T-helper 2 cell (primary cell): Measurements from ENCODE around the gene CCNY.

ENCODE experiments used
- DNase-seq, 5 experiments: peaks; one replicate each; pipeline versions ENCODE4 v3.0.0 to v3.0.0-alpha.2; 2012 to 2022

The CCNY gene

DNA sequence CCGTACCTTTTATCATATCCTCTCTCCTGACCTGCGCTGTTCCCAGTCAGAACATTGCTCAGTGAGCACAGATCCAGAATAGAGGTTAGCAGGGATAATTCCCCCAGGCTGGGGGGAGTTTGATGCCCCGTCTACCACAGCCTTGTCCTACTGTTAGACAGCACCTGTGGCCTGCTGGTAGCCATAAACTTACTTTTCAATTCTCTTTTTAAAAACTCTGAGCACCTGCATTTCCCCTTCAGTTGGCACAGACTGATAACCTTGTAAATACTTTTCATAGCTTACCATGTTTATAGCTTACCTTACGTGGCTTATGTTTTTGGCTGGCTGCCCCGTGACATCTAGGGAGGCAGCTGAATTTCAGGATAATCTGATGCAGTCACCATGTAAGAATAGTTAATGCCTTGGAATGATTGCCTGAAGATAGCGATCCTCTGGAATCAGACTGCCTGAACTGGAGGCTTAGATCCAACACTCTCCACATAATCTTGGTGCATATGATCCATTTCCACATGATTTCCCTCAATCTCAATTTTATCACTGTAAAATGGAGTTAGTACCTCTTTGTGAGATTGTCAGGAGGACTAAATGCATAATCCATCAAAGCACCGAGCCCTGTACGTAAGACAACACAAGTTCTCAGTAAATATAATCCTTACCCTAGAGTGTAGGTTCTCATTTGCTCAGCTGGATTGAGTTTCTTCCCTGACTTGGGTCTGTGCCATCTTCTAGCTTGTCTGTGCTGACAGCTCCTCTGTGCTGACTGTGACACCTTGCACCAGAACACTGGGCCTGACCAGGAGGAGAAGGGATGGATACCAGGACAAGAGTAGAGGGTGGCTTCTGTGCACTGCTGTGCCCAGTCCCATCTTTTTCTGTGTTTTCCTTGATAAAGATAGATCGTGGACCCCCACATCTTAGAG is 157.1 kb downstream of the CCNY start:
- no peak for DNase-seq

DNA sequence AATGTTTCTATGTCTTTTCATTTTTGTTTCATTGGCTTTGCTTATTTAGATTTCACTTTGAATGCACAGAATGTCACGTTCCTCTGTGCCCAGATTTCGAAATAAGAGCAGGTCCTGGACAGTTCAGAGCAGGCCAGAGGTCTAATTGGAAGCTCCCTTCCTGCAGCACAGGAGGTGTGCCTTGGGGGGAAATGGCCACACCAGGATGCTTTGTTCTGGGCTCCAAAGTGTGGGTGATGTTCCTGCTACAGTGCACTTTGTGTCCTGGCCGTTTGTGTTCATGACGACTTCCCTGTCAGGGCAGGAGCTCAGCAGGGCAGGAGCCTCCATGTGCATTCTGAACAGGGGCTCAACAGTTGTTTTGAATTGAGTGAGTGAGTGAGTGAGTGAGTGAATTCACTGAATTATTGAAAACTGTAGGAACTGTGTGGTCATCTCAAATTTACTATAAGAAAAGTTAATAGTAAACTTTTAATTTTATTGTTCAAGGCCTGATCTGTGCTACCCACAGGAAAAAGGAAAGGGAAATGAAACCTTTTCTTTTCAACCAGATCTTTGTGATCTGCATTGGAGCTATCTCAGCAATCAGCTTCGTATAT is 159.3 kb downstream of the CCNY start:
- no peak for DNase-seq

DNA sequence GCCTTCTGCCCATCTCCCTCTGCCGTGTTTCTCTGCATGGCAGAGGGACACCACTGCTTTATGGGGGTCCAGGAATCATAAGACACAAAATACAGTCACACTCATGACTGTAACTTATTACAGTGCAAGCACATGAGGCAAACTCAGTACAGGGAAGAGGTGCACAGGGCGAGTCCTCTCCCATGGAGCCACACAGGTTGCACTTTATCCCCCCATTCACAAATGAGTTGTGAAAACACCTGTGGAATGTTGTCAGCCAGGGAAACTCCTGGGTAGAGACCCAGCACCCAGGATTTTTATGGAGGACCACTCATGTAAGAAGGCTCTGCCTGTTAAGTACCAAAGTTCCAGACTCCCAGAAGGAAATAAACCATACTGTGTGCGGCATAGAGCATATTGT is 161.6 kb downstream of the CCNY start:
- DNase-seq: no peak

DNA sequence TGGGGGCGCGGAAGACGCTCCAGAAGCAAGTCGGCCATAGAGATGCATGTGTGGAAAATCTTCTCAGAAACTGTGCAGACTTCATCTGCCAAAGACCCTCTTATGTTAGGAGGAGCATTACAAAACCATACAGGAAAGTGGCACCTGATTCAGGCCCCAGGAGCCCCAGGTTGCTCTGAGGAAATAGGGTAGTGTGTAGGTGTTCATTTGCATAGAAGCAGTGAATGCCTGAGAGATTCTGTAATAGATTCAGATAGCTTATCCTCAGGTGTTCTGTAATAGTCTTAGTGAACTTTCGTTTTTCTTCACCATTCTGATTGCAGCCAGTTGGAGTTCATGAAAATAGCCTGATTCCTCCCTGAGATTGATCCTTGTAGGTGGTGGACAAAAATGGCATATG is 162.4 kb downstream of the CCNY start:
- DNase-seq: no peak

DNA sequence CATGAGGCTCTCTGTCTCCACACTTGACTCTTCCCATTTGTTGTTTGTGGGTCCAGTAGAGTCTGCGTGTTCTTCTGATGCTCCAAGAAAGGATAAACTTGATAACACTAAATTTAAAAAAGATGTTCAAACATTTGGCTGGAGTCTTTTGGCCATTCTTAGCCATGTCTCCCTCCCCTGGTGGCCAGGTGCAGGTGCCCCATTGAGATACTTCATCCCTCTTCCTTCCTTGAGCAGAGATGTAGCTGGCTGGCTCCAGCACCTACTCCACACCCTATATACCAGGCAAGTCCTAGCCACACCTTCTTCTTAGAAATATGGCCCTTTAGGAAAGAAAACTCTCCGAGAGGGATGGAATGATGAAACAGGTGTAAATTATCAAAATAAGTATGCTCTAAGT is 165.6 kb downstream of the CCNY start:
- DNase-seq: no peak

DNA sequence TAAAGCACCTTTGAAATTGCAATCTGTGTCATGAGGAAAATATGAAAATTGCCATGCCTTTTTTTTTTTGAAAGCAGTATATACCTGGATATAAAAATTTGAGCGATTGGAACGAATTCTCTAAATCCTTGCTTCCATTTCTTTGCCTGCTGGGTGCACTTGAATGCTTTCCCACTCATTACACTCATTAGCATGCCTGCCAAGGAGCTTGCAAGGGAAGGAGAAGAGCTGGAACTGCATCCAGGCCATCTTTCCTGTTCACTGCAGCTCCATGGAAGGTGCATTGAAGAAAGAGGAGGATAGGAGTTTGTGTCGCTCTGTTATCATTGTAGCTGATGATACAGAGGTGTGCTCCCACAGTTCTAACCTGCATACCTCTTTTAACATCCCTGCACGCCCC is 166.4 kb downstream of the CCNY start:
- no peak for DNase-seq

DNA sequence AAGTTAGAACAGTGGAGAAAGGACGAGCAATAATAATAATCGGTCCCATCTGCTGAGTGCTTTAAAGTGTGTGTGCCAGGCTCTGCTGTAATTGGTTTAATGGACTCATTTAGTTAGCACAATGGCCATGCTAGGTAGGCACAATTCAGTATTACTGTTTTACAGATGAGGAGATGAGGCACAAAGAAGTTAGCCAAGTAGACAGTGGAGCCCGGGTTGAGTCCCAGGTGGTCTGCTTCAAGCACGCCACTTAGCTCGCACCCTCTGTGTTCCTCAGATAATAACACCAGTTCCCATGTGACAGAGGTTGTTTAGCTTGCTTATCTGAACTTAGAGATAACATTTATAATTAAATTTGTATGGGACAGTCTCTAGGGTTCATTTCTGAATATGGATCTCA is 167.3 kb downstream of the CCNY start:
- DNase-seq: no peak

DNA sequence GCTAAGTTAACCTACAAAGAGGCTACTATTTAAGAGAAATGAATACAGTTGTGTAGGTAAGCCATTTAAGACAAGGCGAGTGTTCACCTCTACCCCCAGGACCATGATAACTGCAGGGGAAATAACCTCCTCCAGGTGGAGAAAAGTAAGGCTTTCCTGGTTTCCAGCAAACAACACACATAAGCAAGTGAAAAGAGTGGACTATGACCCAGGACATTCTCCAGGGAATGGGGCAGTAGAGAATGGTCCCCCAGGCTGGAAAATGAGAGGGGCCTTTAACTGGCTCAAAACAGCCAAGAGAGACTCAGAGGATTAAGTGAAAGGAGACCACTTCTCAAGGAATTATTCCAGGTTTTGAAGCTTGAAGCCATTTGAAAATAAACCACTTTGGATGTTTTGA is 167.8 kb downstream of the CCNY start:
- DNase-seq: no peak

DNA sequence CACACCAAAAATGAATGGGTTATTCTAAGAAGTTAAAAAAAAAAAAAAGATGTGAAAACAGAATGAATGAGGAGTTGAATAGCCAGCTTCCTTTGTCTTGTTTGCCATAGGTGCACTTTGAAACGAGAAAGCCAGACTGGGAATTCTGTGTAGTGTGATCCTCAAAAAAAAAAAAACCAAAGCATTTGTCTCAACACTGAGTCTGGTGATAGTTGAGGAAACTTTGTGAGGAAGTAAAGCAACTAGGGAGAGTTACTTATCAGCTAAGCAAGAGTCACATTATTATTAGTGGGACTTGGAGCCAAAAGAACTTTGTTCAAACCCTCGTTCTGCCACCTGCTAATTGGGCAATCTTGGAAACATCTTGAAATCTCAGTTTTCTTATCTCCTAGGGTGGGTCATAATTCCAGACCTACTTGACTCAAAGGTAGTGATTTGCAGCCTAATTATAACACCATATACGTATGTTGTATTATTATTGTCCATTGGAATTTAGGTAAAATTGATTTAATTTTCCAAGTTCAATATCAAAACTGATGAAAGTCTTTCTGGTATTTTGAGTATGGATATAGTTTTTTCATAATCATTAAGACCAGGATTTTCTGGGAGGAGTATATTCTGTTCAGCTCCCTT is 169.0 kb downstream of the CCNY start:
- DNase-seq: no peak

DNA sequence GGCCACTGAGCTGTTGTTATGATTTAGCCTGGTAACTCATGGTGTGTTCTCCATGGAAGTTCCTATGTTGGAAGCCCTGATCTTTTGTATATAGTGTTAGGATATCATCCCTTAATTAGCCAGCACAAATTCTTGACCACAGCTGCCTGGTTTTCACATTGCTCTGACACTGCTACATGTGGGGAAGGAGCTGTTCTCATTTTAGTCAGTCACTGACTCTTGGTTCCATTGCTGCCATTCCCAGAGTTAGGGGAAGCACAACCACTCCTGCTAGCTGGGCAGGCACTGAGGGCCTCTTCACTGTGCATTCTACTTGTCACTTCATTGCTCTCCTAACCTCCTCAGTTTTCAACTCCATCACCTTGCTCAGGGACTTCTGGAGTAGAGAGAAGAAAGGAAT is 170.4 kb downstream of the CCNY start:
- DNase-seq: no peak

DNA sequence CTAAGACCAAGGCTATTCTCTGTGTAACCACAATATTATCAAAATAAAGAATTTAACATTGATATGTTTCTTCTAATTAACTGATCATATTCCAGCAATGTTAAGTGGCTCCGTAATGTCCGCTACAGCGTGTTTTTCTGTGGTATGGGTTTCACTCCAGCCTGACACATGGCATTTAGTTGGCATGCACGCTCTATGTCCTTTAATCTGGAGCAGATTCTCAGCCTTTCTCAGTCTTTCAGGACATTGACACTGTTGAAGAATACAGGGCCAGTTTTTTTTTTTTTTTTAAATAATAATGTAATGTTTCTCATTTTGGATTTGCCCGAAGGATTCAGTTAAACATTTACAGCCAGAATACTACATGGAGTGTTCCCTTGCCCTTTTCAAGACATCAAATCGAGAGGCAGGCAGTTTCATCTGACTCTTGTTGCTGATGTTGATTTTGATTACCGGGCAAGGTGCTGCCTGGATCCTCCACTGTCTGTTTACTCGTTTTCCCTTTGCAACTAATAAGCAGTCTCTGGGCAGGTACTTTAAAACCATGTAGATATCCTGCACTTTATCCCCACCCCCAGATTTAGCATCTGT is 171.3 kb downstream of the CCNY start:
- no peak for DNase-seq

DNA sequence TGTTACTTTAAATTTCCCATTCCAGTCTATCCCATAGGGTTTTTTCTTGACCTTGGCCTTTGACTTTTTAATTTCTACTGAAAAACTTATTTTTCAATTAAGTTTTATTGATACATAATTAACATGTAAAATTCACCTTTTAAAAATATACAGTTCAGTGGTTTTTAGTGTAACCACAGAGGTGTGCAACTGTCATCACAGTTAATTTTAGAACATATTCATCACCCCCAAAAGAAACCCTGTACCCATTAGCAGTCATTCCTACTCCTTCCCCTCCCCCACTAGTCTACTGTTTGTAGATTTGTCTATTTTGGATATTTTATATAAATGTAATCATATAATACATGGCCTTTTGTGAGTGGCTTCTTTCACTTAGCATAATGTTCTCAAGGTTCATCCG is 172.3 kb downstream of the CCNY start:
- no peak for DNase-seq

DNA sequence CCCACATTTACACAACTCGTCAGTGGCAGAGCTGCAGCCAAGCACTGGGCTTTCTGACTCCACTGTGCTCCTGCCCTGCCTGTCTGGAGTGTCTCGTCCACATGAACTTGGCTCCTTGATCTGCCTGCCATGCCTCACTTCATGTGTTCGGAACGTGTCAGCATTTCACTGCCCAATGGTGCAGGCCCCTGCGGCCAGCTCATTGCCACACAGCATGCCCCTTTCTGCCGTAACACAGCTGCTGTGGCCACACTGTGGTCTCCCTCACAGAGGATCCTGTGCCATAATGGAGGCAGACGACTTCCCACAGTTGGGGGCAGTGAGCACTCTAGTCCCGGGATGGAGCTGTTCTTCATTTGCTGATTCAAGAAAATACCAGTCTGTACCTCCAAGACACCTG is 174.6 kb downstream of the CCNY start:
- DNase-seq: no peak

DNA sequence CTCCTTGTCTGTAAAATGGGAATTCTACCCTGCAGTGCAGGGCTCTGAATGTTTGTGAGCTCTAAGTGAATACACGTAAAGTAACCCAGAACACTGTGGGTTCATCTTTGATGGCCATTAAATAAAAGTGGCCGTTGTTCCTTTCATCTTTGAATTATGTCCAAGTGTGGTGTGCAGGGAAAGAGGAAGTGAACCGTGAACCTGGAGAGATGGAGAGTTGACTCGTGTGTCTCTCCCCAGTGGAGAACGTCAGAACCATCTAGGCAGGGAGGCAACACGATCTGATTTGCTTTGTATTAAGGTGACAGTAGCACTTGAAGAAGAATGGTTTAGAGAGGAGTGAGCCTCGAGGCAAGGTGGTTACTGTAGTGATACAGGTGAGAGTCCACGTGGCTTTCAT is 175.3 kb downstream of the CCNY start:
- DNase-seq: no peak

DNA sequence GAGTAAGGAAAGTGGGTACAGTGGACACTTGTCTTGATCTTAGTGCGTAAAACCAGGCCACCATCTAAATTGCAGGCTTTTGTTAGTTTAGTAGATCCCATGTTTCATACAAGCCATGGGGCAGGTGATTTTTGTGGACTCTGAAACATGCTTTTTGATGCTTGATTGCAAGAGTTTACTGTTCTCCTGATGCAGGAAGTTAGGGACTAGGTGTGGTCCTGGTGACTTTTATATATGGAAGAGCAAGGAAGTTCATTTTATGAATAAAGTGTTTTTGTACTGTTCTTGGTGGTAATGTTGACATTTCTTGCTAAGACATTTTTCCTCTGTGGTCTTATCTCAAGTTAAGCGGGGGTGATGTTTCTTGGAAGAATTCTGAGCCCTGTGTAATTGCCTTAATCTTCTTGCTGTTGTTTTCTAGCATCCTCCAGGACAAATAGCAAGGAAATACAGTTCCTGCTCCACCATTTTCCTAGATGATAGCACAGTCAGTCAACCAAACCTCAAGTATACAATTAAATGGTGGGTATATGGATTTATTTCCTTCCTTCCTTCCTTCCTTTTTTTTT is 179.9 kb downstream of the CCNY start:
- no peak for DNase-seq

DNA sequence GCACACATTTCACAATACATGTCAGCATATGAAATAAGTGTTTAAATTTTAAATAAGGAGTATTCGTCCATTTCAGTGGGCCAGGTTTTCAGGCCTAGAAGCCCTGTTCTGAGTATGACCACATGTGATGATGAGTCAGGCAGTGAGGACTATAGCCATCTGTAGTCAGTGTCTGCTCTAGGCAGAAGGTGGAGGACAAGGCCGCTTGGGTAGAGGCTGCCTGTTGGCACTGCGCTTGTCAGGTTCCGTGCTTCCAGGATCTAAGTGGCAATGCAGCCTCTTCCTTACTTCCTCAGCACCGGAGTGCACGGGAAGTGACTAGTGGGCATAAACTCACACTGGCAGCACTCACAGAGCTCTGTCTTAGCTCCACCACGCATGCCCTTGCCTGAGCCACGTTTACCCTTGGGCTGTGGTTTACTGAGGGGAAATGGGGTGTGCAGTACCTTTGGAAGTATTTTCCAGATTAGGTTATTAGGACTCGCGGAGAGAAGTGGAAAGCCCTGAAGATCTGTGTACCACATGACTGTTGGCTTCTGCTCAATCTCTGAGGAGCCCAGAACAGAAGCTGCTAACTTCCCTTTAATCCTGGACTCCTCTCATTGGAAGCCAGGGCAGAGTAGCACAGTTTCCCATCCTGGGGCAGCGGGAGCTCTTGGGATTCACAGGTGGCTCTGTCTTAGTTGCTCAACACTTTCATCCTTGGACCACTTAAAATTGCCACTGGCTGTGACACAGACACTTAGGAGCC is 181.3 kb downstream of the CCNY start:
- no peak for DNase-seq

DNA sequence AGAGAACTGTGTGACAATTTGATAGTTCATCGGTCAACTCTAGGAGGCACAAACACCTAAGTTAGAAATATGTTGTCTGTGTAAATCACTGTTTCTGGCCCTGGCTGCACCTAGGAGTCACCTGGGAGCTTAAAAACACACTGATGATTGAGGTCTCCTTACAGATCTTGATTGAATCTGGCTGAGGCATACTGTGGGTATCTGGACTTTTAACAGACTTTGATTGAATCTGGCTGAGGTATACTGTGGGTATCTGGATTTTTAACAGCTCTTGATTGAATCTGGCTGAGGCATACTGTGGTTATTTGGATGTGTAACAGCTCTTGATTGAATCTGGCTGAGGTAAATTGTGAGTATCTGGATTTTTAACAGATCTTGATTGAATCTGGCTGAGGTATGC is 181.9 kb downstream of the CCNY start:
- peak in 1 of 5 experiments; percentile 18 for DNase-seq

DNA sequence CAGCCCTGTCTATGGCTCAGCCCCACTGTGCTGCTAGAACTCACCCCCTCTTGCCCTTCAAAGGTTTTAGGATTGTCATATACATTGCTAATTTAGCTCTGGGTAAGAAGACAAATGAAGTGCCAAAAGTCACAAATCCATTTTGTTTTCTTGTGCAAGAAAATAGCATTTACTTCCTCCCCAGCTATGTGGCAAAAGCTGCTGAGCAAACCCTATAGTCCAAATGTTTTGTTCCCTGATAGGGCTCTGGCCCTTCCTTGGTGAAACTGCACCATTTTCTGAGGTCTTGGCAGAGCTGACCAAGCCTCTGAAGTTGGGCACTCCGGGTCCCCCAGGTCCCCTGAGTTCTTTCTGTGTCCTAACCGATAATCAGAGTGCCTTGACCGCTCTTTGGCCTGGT is 184.7 kb downstream of the CCNY start:
- DNase-seq: no peak

DNA sequence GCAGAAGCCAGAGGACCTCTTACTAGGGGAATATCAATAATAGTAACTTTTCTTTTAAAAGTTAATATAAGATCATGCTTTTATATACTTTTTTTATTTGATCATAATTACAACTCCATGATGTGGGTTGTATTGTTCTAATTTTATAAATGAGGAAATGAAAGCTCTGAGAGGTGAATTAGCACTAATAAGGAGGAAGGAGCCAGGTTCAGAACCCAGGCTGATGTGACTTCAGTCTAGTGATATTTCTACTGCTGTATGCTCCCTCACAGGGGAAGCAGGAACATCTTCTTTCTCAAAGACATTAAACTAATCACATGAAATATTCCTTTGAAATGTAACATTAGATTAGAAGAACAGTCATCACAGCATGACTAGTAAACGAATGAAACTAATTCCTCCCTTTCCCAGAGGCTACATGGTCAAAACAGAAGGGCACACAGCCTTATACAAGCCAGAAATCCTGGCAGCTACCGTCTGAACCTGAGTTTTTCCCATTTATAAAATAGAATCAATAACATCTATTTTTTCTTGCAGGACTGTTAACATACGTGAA is 187.4 kb downstream of the CCNY start:
- DNase-seq: no peak

DNA sequence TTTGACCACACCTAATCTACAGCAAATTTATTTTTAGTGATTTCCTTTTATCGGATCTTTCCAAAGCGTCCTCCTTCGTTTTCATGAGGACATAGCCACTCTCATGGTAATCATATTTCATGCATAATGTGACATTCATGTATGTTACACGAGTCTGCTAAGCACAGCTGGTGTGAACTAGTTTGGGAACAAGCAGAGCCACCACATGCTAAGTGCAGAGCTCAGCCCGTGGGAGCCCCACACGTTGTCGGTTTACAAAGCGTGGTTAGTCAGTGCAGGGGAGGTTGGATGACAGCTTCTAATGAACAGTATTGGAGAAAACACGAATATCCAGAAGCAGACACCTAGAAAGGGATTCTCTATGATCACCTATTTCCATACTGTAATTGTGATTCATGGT is 190.4 kb downstream of the CCNY start:
- no peak for DNase-seq

DNA sequence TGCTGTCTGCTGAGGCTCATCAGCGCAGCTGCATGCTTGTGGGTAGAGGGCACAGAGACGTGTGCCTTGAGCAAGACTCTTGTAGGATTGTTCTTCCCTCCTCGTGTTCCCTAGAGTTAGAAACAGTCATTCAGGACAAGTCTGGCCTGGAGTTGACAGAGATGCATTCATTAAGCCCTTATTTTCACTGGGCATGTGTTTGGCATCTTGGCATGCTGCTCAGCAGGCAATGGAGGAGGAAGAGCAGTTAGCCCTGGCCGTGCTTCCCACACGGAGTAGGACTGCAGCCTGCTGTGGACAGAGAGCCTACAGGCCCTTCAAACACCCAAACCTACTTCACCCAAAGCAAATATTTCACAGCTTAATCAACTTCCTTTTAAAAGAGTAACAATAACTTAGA is 195.8 kb downstream of the CCNY start:
- DNase-seq: no peak

DNA sequence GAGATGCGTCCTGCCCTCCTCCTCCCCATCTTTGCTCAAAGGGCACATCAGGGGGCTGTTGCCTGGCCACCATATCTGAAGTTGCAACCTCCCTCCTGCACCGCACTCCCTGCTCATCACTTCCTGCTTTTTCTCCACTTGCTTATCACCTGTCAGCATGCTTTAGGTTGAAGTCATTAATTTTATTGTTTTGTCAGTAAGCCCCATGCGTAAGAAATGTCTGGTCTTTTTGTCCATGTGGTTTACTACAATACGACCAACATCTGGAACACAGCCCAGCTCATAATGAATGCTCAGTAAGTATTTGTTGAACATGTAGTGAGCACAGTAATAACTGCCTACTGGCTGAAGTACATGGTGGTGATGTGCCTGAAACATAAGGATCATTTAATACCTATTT is 197.3 kb downstream of the CCNY start:
- DNase-seq: no peak
